GF-D8 (cell line): ENCODE results near the gene CEP350.
"Not testable (repeated sequence)": the region's sequence is repeated elsewhere in the genome, so short reads cannot be mapped to it uniquely, and the experiment has no call there.

Experiments
- DNase-seq: peaks from one replicate; lab custom pipeline; 2025; lab: John Stamatoyannopoulos, UW

The CEP350 gene

DNA sequence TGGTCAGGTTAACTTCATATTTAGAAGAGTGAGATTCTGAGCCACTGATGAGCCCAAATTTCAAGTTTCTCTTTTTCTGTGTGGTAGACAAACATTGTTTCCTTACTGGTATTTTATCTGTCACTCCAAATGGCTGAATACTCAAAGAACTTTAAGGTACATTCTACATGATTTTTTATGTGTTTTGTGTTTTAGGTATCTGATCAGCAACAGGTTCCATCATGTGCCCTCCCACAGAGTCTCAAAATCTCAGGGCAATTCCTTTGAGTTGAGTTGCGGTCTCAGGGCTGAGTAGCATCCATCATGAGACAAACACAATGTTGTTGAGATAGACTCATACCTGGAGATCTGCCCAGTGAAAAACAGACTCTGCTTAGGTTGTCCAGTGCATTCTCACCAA lies 14.7 kb upstream of the CEP350 start:
- no peak for DNase-seq

DNA sequence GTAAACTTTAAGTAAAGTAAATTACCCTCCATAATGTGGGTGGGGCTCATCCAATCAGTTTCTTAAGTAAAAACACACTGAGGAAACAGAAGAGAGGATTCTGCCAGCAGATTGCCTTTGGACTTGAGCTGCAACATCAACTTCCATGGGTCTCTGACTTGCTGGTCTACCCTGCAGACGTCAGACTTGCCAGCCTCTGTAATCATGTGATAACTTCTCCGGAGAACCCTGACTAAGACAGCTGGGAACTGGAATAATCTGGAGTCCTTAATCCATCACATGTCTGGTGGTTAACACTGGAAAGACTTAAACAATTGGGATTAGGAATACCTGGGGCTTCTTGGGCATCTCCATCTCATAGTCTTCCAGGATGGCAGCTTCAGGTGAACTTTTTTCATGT lies 13.2 kb upstream of the CEP350 start:
- DNase-seq: no peak

DNA sequence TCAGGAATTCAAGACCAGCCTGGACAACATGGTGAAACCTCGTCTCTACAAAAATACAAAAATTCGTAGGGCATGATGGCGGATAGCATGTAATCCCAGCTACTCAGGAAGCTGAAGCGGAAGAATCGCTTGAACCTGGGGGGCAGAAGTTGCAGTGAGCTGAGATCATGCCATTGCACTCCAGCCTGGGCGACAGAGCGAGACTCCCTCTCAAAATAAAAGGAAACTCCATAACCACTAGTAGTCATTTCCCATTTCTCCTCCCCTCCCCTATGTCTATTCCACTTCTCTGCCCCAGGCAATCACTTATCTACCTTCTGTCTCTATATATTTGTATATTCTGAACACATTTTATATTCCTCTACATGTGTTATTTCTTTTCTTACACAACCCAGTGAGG lies 4.0 kb upstream of the CEP350 start:
- no peak for DNase-seq

DNA sequence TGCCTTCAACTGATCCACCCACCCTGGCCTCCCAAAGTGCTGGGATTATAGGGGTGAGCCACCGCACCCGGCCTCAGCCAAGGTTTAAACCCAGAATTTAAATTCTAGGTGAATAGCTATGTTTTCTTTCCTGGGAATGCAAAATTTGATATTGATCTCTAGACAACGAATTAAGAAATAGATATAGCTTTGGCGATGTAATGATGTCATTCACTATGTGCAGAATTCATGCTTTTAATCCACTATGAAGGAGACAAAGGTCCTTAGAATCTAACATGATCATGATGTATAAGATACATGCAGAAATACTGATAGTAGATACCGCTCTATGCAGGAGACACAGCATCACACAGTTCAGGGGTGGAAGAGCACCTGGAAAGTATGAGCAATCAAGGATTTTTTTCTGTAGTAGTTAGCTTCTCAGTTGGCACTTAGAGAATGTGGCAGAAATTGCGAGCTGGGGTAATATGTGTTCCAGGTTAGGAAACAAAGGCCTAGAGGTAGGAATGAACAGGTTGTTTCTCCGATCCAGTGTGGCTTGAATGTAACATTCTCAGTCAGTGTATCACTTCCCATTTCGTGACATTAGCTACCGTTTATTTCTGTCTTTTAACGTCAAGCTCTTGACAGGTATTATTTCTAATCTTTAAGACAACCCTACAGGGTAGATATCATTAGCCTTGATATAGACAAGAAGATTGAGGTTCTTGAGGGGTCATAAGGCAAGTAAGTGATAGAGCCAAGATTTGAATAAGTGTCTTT lies 3.0 kb upstream of the CEP350 start:
- DNase-seq: no peak

DNA sequence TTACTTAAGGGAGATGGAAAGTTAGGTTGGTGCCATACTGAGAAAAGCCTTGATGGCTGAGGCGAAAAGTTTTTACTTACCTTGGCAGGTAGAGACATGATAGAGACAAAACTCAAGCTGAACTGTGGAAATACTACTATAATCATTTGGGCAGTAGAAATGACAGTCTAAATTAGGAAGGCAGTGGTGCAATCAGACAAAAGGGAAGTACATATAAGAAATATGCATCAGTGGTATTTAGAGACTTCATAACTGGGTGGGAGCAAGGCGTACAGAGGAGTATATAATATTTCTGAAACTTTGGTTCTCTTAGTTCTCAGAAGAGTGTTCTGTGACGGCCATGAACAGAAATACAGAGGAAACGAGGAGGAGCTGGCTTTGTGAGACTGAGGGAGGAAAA lies 2.4 kb upstream of the CEP350 start:
- peak; percentile 37 for DNase-seq

DNA sequence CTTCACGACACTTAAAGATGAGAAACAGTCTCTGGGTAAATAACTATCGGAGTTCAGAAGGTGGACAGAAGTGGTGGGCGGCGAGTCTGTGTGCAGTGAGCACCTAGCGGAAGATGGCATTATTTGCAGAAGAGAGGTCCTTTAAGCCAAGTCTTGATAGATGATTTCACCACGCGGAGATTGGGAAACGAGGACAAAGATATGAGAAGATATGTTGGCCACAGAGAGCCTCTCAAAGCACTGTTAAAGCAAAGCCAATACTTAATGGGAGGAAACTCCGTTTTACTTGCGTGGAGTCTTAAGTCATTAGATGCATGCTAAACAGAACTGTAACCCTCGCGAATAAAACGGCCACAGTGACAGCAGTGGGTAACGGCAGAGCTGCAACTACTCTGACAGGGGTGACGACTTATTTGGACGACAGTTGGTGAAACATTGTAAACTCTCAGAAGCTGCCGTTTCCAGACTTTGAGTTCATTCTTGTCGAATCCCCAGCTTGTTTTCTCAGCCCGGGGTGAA lies 577 bp upstream of the CEP350 start:
- DNase-seq: peak; percentile 79

DNA sequence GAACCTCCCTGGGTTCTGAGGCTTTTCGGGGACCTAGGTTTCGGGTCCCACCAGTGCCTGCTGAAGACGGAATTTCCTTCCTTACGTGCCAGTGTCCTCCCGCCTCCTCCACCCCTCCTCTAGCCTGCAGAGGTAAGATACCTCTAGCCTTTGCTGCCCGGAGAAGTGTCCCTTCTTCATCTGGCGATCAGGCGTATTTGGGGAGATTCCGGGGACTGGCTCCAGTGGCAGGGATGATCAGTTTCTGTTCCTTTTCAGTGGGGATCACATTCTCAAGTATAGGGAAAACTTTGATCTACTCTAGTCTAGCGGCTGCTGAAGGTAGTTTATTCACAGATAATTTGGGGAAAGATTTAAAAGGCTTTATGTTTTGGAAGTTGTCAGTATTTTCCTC lies 674 bp downstream of the CEP350 start:
- DNase-seq: no peak

DNA sequence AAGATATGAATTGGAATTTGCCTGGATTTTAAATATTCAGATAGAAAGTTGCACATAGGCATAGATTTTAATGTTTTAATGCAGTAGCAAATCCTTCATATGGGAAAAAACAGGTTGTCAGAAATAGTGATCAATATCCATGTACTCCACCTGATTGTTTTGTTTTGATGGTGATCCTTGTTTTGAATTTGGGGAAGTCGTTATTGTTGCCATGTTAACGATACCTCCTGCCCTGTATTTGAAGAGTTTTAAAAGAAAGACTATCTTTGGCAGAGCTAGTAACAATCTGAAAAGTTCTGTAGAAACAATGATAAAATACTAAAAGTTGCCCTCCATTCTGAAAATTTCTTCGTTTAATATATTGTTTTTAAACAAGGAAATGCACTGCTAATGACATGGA lies 1.1 kb downstream of the CEP350 start:
- peak; percentile 16 for DNase-seq

DNA sequence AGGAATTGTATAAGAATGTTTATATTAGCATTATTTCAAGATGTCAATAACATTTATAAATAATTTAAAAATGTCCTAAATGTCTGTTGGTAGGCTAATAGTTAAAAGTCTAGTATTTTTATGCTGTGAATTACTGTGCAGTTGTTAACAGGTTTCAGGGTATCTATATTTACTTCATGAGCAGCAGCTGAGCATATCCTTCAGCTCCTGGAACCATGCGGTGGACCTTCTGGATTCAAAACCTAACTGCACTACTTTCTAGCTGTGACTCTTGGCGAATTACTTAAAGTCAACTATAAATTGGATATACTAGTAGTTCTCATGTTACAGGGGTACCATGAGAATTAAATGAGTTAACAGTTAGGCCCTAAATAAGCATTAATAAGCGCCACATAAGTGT lies 3.7 kb downstream of the CEP350 start:
- DNase-seq: no peak

DNA sequence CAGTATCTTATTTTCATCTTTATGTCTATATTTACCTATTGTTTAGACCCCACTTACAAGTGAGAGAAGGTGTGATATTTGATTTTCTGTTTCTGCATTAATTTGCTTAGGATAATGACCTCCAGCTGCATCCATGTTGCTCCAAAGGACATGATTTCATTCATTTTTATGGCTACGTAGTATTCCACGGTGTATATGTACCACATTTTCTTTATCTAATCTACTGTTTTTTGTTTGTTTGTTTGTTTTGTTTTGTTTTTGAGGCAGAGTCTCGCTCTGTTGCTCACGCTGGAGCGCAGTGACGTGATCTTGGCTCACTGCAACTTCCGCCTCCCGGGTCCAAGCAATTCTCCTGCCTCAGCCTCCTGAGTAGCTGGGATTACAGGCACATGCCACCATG lies 7.6 kb downstream of the CEP350 start:
- DNase-seq: not testable (repeated sequence)

DNA sequence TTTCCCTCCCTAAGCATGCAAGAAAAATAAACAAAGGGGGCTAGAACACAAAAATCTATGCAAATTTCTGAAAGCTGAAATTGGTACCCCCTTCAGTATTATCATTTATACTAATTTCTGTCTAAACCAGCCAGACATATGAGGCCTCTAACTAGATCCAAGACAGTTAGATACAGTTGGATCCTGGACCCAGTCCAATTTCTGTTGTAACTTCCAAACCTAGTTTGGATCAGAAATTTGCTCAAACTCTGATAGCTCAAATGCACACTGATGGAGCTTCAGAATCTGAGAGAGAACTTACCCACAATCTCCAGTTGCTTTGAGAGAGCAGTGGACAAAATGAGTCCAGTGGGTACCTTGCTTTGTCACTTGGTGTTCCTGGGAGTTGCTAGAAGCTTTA lies 11.9 kb downstream of the CEP350 start:
- DNase-seq: no peak

DNA sequence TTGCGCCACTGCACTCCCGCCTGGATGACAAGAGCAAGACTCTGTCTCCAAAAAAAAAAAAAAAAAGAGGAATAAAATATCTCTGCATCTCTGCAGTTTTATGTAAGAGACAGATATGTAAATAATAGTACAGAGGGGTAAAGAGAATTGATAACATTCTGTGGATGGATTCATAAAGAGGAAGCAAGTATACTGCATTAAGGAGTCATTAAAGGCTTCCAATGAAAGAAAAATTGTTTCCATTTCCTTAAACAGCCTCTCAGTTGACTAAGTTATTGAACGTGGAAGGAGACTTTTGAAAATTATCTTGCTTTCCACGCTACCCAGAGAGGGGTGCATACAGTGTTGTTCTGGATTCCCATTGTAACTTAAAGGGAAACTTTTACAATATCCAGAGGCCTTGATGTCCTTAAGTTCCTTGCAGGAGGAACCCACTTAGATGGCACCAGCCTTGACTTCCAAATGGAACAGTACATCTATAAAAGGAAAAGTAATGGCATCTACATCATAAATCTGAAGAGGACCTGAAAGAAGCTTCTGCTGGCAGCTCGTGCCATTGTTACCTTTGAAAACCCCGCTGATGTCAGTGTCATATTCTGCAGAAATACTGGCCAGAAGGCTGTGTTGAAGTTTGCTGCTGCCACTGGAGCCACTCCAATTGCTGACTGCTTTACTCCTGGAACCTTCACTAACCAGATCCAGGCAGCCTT lies 13.8 kb downstream of the CEP350 start:
- DNase-seq: no peak

DNA sequence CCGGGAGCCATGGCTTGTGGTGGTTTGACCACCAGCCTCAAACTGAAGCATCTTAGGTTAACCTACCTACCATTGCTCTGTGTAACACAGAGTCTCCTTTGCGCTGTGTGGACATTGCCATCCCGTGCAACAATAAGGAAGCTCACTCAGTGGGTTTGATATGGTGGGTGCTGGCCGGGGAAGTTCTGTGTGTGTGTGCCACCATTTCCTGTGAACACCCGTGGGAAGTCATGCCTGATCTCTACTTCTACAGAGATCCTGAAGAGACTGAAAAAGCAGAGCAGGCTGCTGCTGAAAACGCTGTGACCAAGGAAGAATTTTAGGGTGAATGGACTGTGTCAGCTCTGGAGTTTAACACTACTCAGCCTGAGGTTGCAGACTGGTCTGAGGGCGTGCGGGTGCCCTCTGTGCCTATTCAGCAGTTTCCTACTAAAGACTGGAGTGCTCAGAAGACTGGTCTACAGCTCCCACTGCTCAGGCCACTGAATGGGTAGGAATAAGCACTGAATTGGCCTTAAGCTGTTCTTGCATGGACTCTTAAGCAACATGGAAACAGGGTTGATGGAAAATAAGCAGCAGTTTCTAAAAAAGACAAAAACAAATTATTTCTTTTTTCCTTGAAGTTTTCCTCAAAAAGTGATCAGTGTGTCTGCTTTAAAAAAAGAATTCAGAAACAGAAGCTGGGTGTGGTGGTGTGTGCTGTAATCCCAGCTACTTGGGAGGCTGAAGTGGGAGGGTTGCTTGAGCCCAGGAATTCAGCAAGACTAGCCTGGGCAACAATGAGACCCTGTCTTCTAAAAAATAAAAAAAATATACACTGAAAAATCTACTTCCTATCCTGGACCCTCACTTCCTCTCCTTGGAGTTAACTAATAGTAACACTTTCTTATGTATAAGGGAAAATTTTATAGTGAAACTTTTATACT lies 14.6 kb downstream of the CEP350 start:
- no peak for DNase-seq

DNA sequence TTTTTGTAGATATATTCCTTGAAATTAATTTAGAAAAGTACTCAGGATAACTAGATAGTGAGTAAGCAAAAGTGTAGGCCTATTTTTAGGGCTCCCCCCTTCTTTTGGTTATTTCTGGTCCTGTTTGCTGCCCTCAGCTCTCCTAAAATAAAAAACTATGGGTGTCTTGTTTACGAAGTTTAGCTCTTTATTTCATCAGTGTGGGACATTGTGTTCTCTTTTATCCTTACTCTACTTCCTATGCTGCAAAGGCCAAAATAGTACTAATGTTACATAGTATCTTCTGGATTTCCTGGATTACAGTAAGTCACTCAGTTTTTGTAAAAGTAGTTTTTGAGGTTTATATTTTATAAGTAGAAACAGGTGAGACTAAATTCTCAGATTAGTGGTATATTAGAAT lies 15.4 kb downstream of the CEP350 start:
- no peak for DNase-seq

DNA sequence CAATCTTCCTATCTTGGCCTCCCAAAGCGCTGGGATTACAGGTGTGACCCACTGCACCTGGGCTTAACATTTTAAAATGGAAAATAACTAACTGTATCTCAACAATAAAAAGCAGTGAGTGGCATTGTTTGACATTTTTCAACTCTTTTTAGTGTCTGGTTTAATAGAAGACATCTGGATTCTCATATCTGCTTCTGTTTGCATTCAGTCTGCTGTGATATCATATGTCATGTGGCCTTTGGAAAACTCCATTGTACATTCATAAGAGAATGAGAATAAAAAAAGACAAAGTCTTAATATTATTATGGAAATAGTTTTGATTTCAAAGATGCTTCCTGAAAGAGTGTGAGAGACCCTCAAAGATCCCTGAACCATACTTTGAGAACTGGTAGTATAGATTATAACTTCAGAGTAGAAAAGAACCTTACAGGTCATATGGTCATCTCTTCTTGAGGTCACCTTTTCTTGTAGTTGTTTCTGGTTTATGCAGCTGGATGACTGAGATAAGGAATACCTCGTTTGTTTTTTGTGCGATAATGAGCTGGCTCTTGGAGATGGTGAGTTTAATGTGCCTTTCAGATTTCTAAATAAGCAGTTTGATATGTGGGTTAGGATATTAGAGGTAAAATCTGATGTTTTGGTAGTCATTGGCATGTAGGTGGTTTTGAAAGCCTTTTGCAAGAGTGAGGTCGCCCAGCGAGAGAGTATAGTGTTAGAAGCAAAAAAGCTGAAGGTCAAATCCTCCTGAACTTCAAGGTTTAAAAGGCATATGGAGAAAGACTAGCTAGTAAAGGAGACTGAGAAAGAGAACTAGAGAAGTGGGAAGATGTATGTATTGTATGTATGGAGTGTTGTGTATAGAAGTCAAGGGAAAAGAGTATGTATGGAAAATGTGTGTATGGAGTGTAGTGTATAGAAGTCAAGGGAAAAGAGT lies 17.2 kb downstream of the CEP350 start:
- no peak for DNase-seq

DNA sequence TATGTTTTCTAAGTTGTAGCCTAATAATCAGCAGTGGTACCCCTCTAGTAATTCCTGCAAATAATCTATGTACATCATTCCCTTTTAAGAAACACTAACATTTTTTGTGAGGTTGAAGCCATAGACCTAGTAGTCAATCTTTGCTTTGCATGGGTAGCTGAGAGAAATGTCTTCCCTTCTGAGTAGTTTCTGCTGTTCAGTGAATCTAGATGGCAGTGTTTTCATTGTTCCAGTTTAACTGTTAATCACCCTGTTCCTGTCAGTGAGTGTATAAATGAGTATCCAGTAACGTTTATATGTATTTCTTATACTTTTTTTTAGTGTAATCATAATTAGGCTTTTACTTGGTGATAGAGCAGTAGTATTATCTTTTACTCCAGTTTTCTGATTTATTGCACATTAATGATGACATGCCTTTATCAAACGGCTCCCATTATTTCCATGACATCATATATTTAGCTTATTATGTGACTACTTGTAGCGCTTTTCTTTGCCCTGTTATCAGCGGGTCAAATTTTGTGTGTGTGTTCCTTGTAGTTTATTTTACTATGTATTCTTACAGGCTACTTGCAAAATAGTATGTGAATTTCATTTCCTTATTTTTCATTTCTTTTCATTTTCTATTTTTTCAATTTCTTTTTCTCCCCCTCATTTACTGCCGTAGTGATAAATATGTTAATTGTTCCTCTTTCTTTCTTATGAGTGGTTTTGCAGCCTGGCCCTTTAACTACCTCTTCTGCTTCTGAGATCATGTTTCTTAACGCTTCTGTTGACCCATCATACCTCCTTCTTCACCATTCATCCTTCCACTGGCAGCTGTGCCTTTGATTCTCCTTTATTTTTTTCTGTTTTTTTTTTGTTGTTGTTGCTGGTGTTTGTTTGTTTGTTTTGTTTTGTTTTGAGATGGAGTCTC lies 18.8 kb downstream of the CEP350 start:
- no peak for DNase-seq

DNA sequence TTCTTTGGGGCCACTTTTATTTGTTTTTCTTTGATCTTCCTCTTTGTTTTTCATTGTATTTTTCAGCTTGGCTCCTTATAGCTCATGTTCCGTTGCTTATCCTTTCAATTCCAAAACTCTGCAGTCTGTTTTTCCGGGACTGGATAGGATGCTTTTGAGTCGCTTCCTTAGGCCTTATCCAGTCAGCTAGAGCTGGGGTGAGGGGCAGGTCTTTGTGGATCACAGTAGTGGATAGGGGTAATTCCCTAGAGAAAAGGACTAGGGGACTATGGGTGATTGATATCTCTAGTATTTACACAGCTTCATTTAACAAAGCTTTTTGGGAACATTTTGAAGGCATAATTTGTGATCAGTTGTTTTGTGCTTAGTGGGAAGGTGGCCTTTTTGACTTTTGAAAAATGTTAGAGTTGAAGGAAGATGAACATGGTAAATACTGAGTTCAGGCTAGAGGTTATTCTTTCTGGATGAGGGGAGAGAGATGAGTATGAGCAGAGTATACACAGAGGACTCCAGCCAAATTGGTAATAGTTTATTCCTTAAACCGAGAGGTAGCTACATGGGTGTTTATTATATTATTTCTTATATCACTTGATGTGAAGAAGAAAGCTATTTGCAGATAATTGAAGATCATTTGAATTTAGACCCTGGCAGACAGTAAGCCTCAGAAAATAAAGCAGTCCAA lies 22.5 kb downstream of the CEP350 start:
- no peak for DNase-seq

DNA sequence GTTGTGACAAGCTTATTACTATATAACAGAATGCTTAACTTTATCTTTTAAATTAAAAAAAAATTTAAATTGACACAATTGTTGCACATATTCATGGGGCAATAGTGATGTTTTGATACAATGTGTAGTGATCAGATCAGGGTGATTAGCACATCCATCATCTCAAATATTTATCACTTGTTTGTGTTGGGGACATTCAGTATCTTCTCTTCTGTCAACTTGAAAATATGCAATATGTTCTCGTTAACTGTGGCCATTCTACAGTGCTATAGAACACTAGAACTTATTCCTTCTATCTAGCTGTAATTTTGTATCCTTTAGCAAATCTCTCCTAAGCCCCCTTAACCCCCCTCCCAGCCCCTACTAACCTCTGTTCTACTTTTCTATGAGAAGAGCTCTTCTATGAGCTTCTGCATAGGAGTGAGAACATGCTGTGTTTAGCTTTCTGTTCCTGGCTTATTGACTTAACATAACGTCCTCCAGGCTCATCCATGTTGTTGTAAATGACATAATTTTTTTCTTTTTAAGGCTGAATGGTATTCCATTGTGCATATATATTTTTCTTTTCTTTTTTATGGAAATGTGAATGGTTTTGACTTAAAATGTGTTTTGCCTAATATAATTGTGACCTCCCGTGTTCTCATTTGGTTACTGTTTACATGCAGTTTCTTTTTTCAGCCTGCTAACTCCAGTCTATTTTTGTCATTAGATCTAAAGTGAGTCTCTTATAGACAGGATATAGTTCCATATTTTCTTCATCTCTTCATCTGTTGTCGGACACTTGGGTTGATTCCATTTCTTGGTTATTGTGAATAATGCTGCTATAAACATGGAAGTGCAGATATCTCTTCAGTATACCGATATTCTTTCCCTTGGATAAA lies 23.8 kb downstream of the CEP350 start:
- DNase-seq: no peak

DNA sequence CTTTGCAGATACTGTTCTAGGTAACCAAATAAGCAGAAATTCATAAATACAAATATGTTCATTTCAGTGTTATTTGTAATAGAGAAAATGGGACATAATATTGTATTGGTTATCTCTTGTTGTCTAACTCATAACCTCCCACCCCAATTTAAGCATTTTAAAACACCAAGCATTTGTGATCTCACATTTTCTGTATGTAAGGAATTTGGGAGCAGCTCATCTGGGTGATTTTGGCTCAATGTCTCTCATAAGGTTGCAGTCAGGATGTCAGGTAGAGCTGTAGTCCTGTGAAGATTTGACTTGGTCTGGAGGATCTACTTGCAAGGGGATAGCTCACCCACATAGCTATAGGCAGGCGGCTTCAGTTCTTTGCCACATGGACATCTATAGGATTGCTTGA lies 29.5 kb downstream of the CEP350 start:
- no peak for DNase-seq
